Smooth muscle cell (in vitro differentiated cells): ENCODE results near the gene RAD52. TPM values are rescaled to one million over a fixed set of nuclear protein-coding genes. Genes with fewer than 3 reads are reported as not detected.

Source experiments
- DNase-seq: peaks from one replicate; lab custom pipeline; 2025; ENCODE audit not compliant: unreplicated experiment; lab: John Stamatoyannopoulos, UW
- H2AFZ ChIP-seq: fragments of 200-600 bp; sonication (generic); 2 replicates; pipeline ENCODE4 v1.6.0; 2016; ENCODE audit warnings: antibody characterized with exemption, low read depth, mild to moderate bottlenecking
- H3F3A ChIP-seq: fragments of 200-600 bp; sonication (generic); 2 replicates; pipeline ENCODE4 v1.6.0; 2017; ENCODE audit warnings: antibody characterized with exemption, low read depth
- H3K27ac ChIP-seq: fragments of 200-600 bp; sonication (generic); 2 replicates; pipeline ENCODE4 v1.5.1; 2016; ENCODE audit warnings: low read depth, mild to moderate bottlenecking
- H3K27me3 ChIP-seq: fragments of 200-600 bp; sonication (generic); 2 replicates; pipeline ENCODE4 v1.6.1; 2016; ENCODE audit warnings: low read depth, mild to moderate bottlenecking
- H3K36me3 ChIP-seq: fragments of 200-600 bp; sonication (generic); 2 replicates; pipeline ENCODE4 v1.5.1; 2016; ENCODE audit warnings: low read depth
- H3K4me1 ChIP-seq: fragments of 200-600 bp; sonication (generic); 2 replicates; pipeline ENCODE4 v1.5.1; 2016; ENCODE audit warnings: low read depth
- H3K4me2 ChIP-seq: fragments of 200-600 bp; sonication (generic); 2 replicates; pipeline ENCODE4 v1.6.0; 2016; ENCODE audit warnings: mild to moderate bottlenecking
- H3K4me3 ChIP-seq: fragments of 200-600 bp; sonication (generic); 2 replicates; pipeline ENCODE4 v1.5.1; 2016; ENCODE audit warnings: mild to moderate bottlenecking
- H3K79me2 ChIP-seq: fragments of 200-600 bp; sonication (generic); 2 replicates; pipeline ENCODE4 v1.6.0; 2016; ENCODE audit warnings: low read depth, mild to moderate bottlenecking
- H3K9ac ChIP-seq: fragments of 200-600 bp; sonication (generic); 2 replicates; pipeline ENCODE4 v1.6.0; 2016; ENCODE audit warnings: low read depth
- H3K9me3 ChIP-seq: fragments of 200-600 bp; sonication (generic); replicated peaks from 2 replicates; pipeline ENCODE4 v1.5.1; 2016; ENCODE audit warnings: low read depth
- H4K20me1 ChIP-seq: fragments of 200-600 bp; sonication (generic); 2 replicates; pipeline ENCODE4 v1.6.0; 2016; ENCODE audit warnings: low read depth
- WGBS: methylation state at CpG from one replicate; pipeline ENCODE4 v1.1.7; 2016; ENCODE audit warnings: low lambda C conversion rate; 5-methylcytosine and 5-hydroxymethylcytosine counted together
- polyA plus RNA-seq: library from polyadenylated mRNA; unstranded; fragments of >200 nt; fragmentation: Nextera tagmentation; extraction: Ambion mirVana; gene quantifications from 2 replicates; pipeline ENCODE4 v1.2.1, GENCODE V29; 2016
- total RNA-seq: library from RNA; depleted of rRNA; stranded (reverse); fragments of >200 nt; gene quantifications from 2 replicates; pipeline ENCODE4 v1.2.3, GENCODE V29; 2014
- TF ChIP-seq, protein P1 (sequence below): fragments of 200-600 bp; sonication (generic); IDR thresholded peaks from 2 replicates; pipeline ENCODE4 v1.5.1; 2017; ENCODE audit warnings: borderline replicate concordance, mild to moderate bottlenecking, antibody characterized with exemption; ENCODE audit not compliant: insufficient read depth, poor library complexity, severe bottlenecking

Gene RAD52
- total and polyA plus RNA-seq, 2 experiments from 2014 or later: 2.8 to 15.1 TPM

- Histone ChIP-seq H3K4me1 (no peaks in the 10 kb centered on the region), H4K20me1 (no peaks in the 10 kb centered on the region), H3K27me3 (no peaks in the 10 kb centered on the region), H2AFZ (no peak overlapping the region), H3K4me3 (no peak overlapping the region), H3K9ac (no peak overlapping the region), H3F3A (peaks cover 3% of the 10 kb centered on the region), H3K4me2 (no peak overlapping the region), H3K36me3 (peaks cover 70% of the 10 kb centered on the region), H3K9me3 (no peaks in the 10 kb centered on the region), H3K27ac (no peak overlapping the region), H3K79me2 (no peaks in the 10 kb centered on the region)
- 96% methylated on average over 2 of the region's 2 CpGs for WGBS
- TF ChIP-seq, protein P1, sequence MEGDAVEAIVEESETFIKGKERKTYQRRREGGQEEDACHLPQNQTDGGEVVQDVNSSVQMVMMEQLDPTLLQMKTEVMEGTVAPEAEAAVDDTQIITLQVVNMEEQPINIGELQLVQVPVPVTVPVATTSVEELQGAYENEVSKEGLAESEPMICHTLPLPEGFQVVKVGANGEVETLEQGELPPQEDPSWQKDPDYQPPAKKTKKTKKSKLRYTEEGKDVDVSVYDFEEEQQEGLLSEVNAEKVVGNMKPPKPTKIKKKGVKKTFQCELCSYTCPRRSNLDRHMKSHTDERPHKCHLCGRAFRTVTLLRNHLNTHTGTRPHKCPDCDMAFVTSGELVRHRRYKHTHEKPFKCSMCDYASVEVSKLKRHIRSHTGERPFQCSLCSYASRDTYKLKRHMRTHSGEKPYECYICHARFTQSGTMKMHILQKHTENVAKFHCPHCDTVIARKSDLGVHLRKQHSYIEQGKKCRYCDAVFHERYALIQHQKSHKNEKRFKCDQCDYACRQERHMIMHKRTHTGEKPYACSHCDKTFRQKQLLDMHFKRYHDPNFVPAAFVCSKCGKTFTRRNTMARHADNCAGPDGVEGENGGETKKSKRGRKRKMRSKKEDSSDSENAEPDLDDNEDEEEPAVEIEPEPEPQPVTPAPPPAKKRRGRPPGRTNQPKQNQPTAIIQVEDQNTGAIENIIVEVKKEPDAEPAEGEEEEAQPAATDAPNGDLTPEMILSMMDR: no peak
- DNase-seq: no peak
Measured at GRCh38 chr12:886206-886605, 63.3 kb downstream of the RAD52 start.

DNA sequence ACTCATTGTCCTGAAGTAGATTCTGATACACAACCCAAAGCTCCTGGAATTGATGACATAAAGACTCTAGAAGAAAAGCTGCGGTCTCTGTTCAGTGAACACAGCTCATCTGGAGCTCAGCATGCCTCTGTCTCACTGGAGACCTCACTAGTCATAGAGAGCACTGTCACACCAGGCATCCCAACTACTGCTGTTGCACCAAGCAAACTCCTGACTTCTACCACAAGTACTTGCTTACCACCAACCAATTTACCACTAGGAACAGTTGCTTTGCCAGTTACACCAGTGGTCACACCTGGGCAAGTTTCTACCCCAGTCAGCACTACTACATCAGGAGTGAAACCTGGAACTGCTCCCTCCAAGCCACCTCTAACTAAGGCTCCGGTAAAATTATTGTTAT is 63.8 kb downstream of the RAD52 start:
- H3K36me3 ChIP-seq: peaks cover 67% of the 10 kb centered on the region

GRCh38 chr12:884746-885414 is 64.6 kb downstream of the RAD52 start:
- no peak overlapping the region for H3K4me3 ChIP-seq
- H3K36me3 ChIP-seq: peaks cover 64% of the 10 kb centered on the region
- TF ChIP-seq, protein P1: no peak

More for the DNA sequence above, 63.8 kb downstream of the RAD52 start:
- Histone ChIP-seq H3K27me3 (no peaks in the 10 kb centered on the region), H3K4me2 (no peak overlapping the region), H3K9me3 (no peaks in the 10 kb centered on the region), H3K4me1 (no peaks in the 10 kb centered on the region), H3K79me2 (no peaks in the 10 kb centered on the region), H2AFZ (no peak overlapping the region), H3K27ac (no peak overlapping the region), H4K20me1 (no peaks in the 10 kb centered on the region), H3K4me3 (no peak overlapping the region), H3K9ac (no peak overlapping the region), H3F3A (peaks cover 3% of the 10 kb centered on the region)
- no peak for DNase-seq
- TF ChIP-seq, protein P1: no peak
- 100% methylated on average over 2 of the region's 2 CpGs for WGBS

GRCh38 chr12:880656-881055 is 68.8 kb downstream of the RAD52 start:
- H3K9ac ChIP-seq: no peak overlapping the region
- H3K4me3 ChIP-seq: no peak overlapping the region
- no peak for DNase-seq
- H2AFZ ChIP-seq: no peak overlapping the region
- H3K27me3 ChIP-seq: no peaks in the 10 kb centered on the region
- TF ChIP-seq, protein P1: no peak
- H3K79me2 ChIP-seq: no peaks in the 10 kb centered on the region
- H3K4me2 ChIP-seq: no peak overlapping the region
- WGBS: 97% methylated on average over 4 of the region's 4 CpGs
- H3F3A ChIP-seq: peaks cover 3% of the 10 kb centered on the region
- peaks cover 44% of the 10 kb centered on the region for H3K36me3 ChIP-seq
- H3K4me1 ChIP-seq: no peaks in the 10 kb centered on the region
- H3K9me3 ChIP-seq: no peaks in the 10 kb centered on the region
- H4K20me1 ChIP-seq: no peaks in the 10 kb centered on the region
- H3K27ac ChIP-seq: no peak overlapping the region

More at GRCh38 chr12:884746-885414, 64.6 kb downstream of the RAD52 start:
- WGBS: 98% methylated on average over 5 of the region's 5 CpGs
- Histone ChIP-seq H3F3A (peaks cover 3% of the 10 kb centered on the region), H3K9ac (no peak overlapping the region), H2AFZ (no peak overlapping the region), H4K20me1 (no peaks in the 10 kb centered on the region), H3K27me3 (no peaks in the 10 kb centered on the region), H3K9me3 (no peaks in the 10 kb centered on the region), H3K79me2 (no peaks in the 10 kb centered on the region), H3K4me1 (no peaks in the 10 kb centered on the region), H3K4me2 (no peak overlapping the region), H3K27ac (no peak overlapping the region)
- no peak for DNase-seq
